K562 (cell line): Measurements from ENCODE around the gene OTULIN. TPM values are rescaled to one million over a fixed set of nuclear protein-coding genes. Genes with fewer than 3 reads are reported as not detected.

Experiments used
- CBFA2T2 ChIP-seq: fragments of 450-650 bp; conservative IDR thresholded peaks from 2 replicates; pipeline ENCODE4 v1.6.1; 2017; ENCODE audit warnings: mild to moderate bottlenecking
- CEBPG ChIP-seq, 3 experiments: fragments of 200-800 bp in 1 of 3; sonication (Bioruptor generic) in 1 of 3; sonication (generic) in 1 of 3; formaldehyde crosslinking in 1 of 3; IDR thresholded peaks in 2 of 3; conservative IDR thresholded peaks in 1 of 3; 2 replicates each; pipeline versions ENCODE4 v1.6.1 to v1.8.0; 2016 to 2022; ENCODE audit warnings: missing compliant biosample characterization in 2 of 3, missing genetic modification characterization in 2 of 3, mild to moderate bottlenecking in 1 of 3, missing genetic modification reagents in 1 of 3
- CTCFL ChIP-seq: IDR thresholded peaks from 2 replicates; pipeline ENCODE4 v1.6.1; 2011; ENCODE audit warnings: borderline replicate concordance, low read depth, mild to moderate bottlenecking, moderate library complexity, low read length; ENCODE audit not compliant: insufficient read depth, poor library complexity, severe bottlenecking
- EWSR1 ChIP-seq: fragments of 450-650 bp; IDR thresholded peaks from 2 replicates; pipeline ENCODE4 v1.6.1; 2018; ENCODE audit warnings: borderline replicate concordance, mild to moderate bottlenecking, low read depth, moderate library complexity; ENCODE audit not compliant: partially characterized antibody
- HNRNPK ChIP-seq: fragments of 200-400 bp; formaldehyde crosslinking; IDR thresholded peaks from one replicate; pipeline ENCODE4 v1.6.1; 2018; ENCODE audit warnings: mild to moderate bottlenecking, low read depth, low read length; ENCODE audit not compliant: poor library complexity, severe bottlenecking
- KAT8 ChIP-seq: fragments of 450-650 bp; IDR thresholded peaks from 2 replicates; pipeline ENCODE4 v1.6.1; 2016; ENCODE audit warnings: low read depth, mild to moderate bottlenecking
- KHSRP ChIP-seq: fragments of 450-650 bp; IDR thresholded peaks from 2 replicates; pipeline ENCODE4 v1.6.1; 2017
- MCM3 ChIP-seq: fragments of 450-650 bp; IDR thresholded peaks from 2 replicates; pipeline ENCODE4 v1.6.1; 2016
- MECOM ChIP-seq: fragments of 250-450 bp; sonication (Bioruptor Pico); IDR thresholded peaks from 2 replicates; pipeline ENCODE4 v1.8.0; 2022; ENCODE audit warnings: inconsistent platforms
- MTF1 ChIP-seq: fragments of 250-450 bp; sonication (Bioruptor Pico); IDR thresholded peaks from 2 replicates; pipeline ENCODE4 v1.9.0; 2021; ENCODE audit warnings: moderate library complexity, mild to moderate bottlenecking, inconsistent platforms, borderline replicate concordance
- MYBL2 ChIP-seq, 2 experiments: fragments of 450-650 bp in 1 of 2; sonication (generic) in 1 of 2; formaldehyde crosslinking in 1 of 2; IDR thresholded peaks; 2 replicates each; pipeline versions ENCODE4 v1.6.1 to v1.8.1; 2017 to 2022; ENCODE audit warnings: borderline replicate concordance in 1 of 2, inconsistent platforms in 1 of 2, low read depth in 1 of 2, mild to moderate bottlenecking in 1 of 2, missing genetic modification reagents in 1 of 2, moderate library complexity in 1 of 2
- PKNOX1 ChIP-seq: fragments of 450-650 bp; IDR thresholded peaks from 2 replicates; pipeline ENCODE4 v1.6.1; 2016
- SMAD4 ChIP-seq: fragments of 250-450 bp; sonication (Bioruptor Pico); conservative IDR thresholded peaks from 2 replicates; pipeline ENCODE4 v1.8.0; 2021; ENCODE audit warnings: inconsistent platforms, mild to moderate bottlenecking, moderate library complexity
- SMARCA4 ChIP-seq: fragments of 450-650 bp; IDR thresholded peaks from 2 replicates; pipeline ENCODE4 v1.6.1; 2016
- SMARCE1 ChIP-seq: fragments of 450-650 bp; IDR thresholded peaks from 2 replicates; pipeline ENCODE4 v1.7.1; 2016; ENCODE audit warnings: mild to moderate bottlenecking
- STAT5A ChIP-seq: IDR thresholded peaks from 2 replicates; pipeline ENCODE4 v1.6.1; 2012; ENCODE audit warnings: low read length, inconsistent platforms, borderline replicate concordance
- TAF7 ChIP-seq: fragments of 450-650 bp; IDR thresholded peaks from 2 replicates; pipeline ENCODE4 v1.6.1; 2016; ENCODE audit warnings: missing genetic modification characterization, missing compliant biosample characterization
- TAF9B ChIP-seq: fragments of 450-650 bp; IDR thresholded peaks from 2 replicates; pipeline ENCODE4 v1.6.1; 2018; ENCODE audit warnings: mild to moderate bottlenecking; ENCODE audit not compliant: partially characterized antibody
- ZNF436 ChIP-seq: fragments of 250-450, 450-650 bp; sonication (Bioruptor Pico); formaldehyde crosslinking; IDR thresholded peaks from 2 replicates; pipeline ENCODE4 v1.7.0; 2020; ENCODE audit warnings: mild to moderate bottlenecking
- polyA plus RNA-seq, 8 experiments: library from polyadenylated mRNA; depleted of rRNA in 4 of 8; stranded (reverse) in 5 of 8; unstranded in 3 of 8; fragments of >200 nt; fragmentation: Nextera tagmentation in 2 of 8; fragmentation: Illumina TruSeq in 1 of 8; extraction: Ambion mirVana in 2 of 8; extraction: Trizol in 1 of 8; gene quantifications; 2 replicates each; pipeline versions ENCODE4 v1.2.1 to v1.2.3, GENCODE V29; 2011 to 2014; ENCODE audit warnings: inconsistent platforms in 1 of 8, missing spikeins in 1 of 8
- total RNA-seq, 7 experiments: library from RNA; depleted of rRNA in 6 of 7; stranded (reverse); fragments of >200 nt in 6 of 7; fragmentation: Illumina TruSeq in 2 of 7; extraction: Trizol in 2 of 7; gene quantifications; 2 replicates each; pipeline versions ENCODE4 v1.2.1 to v1.2.3, GENCODE V29; 2011 to 2021; ENCODE audit warnings: low replicate concordance in 1 of 7
- TF ChIP-seq, protein P1 (sequence below): sonication (generic); formaldehyde crosslinking; IDR thresholded peaks from 2 replicates; pipeline ENCODE4 v1.8.1; 2022; ENCODE audit warnings: missing genetic modification reagents
- TF ChIP-seq, protein P2 (sequence below): sonication (generic); formaldehyde crosslinking; IDR thresholded peaks from 2 replicates; pipeline ENCODE4 v1.9.0; 2022; ENCODE audit warnings: mild to moderate bottlenecking, missing genetic modification reagents
- TF ChIP-seq, protein P3 (sequence below): sonication (generic); formaldehyde crosslinking; IDR thresholded peaks from 2 replicates; pipeline ENCODE4 v1.8.0; 2022; ENCODE audit warnings: missing genetic modification reagents, mild to moderate bottlenecking, borderline replicate concordance

Gene OTULIN
- total and polyA plus RNA-seq, 9 of the 15 experiments (the other 6 are each of a cell fraction or from before 2014, with no cell fraction given) = 3.3 to 33.6 (median 20.1) TPM

GRCh38 chr5:14664270-14665100, at the start of gene OTULIN (continued):
- TF ChIP-seq CTCFL (peak; percentile 9), SMARCE1 (no peak), MCM3 (no peak), PKNOX1 (peak; percentile 42), CEBPG (CRISPR knock-in tag; IDR thresholded peaks at IDR 0.05) (0 out of 2 replicates have a peak, but pooled peaks have one; percentile 0), CEBPG (tag; conservative IDR thresholded peaks at IDR 0.05 in 1 of 2, IDR thresholded peaks at IDR 0.05 in 1 of 2) (no peak), KHSRP (no peak), MECOM (CRISPR knock-in tag) (no peak), SMARCA4 (no peak; the same call in 1 of the 2 replicates), ZNF436 (CRISPR knock-in tag) (peak; percentile 55; the same call in 1 of the 2 replicates), EWSR1 (no peak), KAT8 (no peak), TAF7 (tag) (no peak), SMAD4 (CRISPR knock-in tag) (peak; percentile 62), HNRNPK (no peak), MYBL2 (IDR thresholded peaks at IDR 0.05; ENCODE audit: low read depth) (no peak), MYBL2 (CRISPR knock-in tag; IDR thresholded peaks at IDR 0.05; ENCODE audit: borderline replicate concordance) (no peak), MTF1 (no peak), STAT5A (no peak), TAF9B (peak; percentile 44), CBFA2T2 (no peak)
- TF ChIP-seq, protein P1, sequence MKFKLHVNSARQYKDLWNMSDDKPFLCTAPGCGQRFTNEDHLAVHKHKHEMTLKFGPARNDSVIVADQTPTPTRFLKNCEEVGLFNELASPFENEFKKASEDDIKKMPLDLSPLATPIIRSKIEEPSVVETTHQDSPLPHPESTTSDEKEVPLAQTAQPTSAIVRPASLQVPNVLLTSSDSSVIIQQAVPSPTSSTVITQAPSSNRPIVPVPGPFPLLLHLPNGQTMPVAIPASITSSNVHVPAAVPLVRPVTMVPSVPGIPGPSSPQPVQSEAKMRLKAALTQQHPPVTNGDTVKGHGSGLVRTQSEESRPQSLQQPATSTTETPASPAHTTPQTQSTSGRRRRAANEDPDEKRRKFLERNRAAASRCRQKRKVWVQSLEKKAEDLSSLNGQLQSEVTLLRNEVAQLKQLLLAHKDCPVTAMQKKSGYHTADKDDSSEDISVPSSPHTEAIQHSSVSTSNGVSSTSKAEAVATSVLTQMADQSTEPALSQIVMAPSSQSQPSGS = no peak
- TF ChIP-seq, protein P2, sequence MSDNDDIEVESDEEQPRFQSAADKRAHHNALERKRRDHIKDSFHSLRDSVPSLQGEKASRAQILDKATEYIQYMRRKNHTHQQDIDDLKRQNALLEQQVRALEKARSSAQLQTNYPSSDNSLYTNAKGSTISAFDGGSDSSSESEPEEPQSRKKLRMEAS = peak; percentile 90
- TF ChIP-seq, protein P3, sequence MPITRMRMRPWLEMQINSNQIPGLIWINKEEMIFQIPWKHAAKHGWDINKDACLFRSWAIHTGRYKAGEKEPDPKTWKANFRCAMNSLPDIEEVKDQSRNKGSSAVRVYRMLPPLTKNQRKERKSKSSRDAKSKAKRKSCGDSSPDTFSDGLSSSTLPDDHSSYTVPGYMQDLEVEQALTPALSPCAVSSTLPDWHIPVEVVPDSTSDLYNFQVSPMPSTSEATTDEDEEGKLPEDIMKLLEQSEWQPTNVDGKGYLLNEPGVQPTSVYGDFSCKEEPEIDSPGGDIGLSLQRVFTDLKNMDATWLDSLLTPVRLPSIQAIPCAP (CRISPR knock-in tag) = no peak; the same call in 1 of the 2 replicates
